K562 (cell line): ENCODE results near the gene RRBP1. TPM values are rescaled to one million over a fixed set of nuclear protein-coding genes. Genes with fewer than 3 reads are reported as not detected.

Experiments used
- CC2D1A ChIP-seq: fragments of 450-650 bp; IDR thresholded peaks from 2 replicates; pipeline ENCODE4 v1.6.1; 2017; ENCODE audit warnings: mild to moderate bottlenecking
- CREM ChIP-seq: IDR thresholded peaks from 2 replicates; pipeline ENCODE4 v1.6.1; 2014; ENCODE audit warnings: antibody characterized with exemption, low read depth
- ESRRB ChIP-seq: fragments of 250-450 bp; sonication (Bioruptor Pico); IDR thresholded peaks from 2 replicates; pipeline ENCODE4 v1.5.0; 2020; ENCODE audit warnings: mild to moderate bottlenecking, moderate library complexity, borderline replicate concordance
- FOXM1 ChIP-seq, 2 experiments: fragments of 450-650 bp in 1 of 2; sonication (generic) in 1 of 2; formaldehyde crosslinking in 1 of 2; IDR thresholded peaks; 2 replicates each; pipeline versions ENCODE4 v1.6.1 to v1.9.0; 2017 to 2022; ENCODE audit warnings: low read depth in 2 of 2, mild to moderate bottlenecking in 2 of 2, missing genetic modification reagents in 1 of 2, moderate library complexity in 1 of 2
- GABPB2 ChIP-seq: fragments of 250-450 bp; sonication (Bioruptor Pico); conservative IDR thresholded peaks from 2 replicates; pipeline ENCODE4 v1.5.1; 2021; ENCODE audit warnings: mild to moderate bottlenecking
- HLTF ChIP-seq: fragments of 450-650 bp; IDR thresholded peaks from 2 replicates; pipeline ENCODE4 v1.6.1; 2016
- IFI16 ChIP-seq: fragments of 250-450 bp; sonication (Bioruptor Pico); IDR thresholded peaks from 2 replicates; pipeline ENCODE4 v2.1.2; 2022; ENCODE audit warnings: mild to moderate bottlenecking, inconsistent platforms
- ILK ChIP-seq: fragments of 450-650 bp; IDR thresholded peaks from 2 replicates; pipeline ENCODE4 v1.6.1; 2016; ENCODE audit warnings: missing genetic modification characterization, low read depth, mild to moderate bottlenecking, missing compliant biosample characterization, moderate library complexity, borderline replicate concordance
- JUND ChIP-seq, 2 experiments: IDR thresholded peaks; 2 replicates in 1 of 2; 3 replicates in 1 of 2; pipeline ENCODE4 v1.6.1; 2011; ENCODE audit warnings: borderline replicate concordance in 2 of 2, low read depth in 2 of 2, low read length in 2 of 2, improper control_type of control experiment in 1 of 2, missing biosample characterization in 1 of 2, missing genetic modification characterization in 1 of 2, missing genetic modification reagents in 1 of 2
- MTA2 ChIP-seq: fragments of 450-650 bp; IDR thresholded peaks from 2 replicates; pipeline ENCODE4 v1.6.1; 2016; ENCODE audit warnings: low read depth
- PHF21A ChIP-seq: fragments of 450-650 bp; IDR thresholded peaks from 2 replicates; pipeline ENCODE4 v1.6.1; 2017; ENCODE audit warnings: low read depth, borderline replicate concordance
- POU5F1 ChIP-seq: fragments of 150-350 bp; IDR thresholded peaks from 2 replicates; pipeline ENCODE4 v1.6.1; 2014; ENCODE audit warnings: borderline replicate concordance, low read length, low read depth, mild to moderate bottlenecking; ENCODE audit not compliant: partially characterized antibody
- PYGO2 ChIP-seq: fragments of 450-650 bp; IDR thresholded peaks from 2 replicates; pipeline ENCODE4 v1.6.1; 2016; ENCODE audit warnings: mild to moderate bottlenecking, missing genetic modification characterization, moderate library complexity, missing compliant biosample characterization
- RBM14 ChIP-seq: fragments of 200-400 bp; formaldehyde crosslinking; IDR thresholded peaks from 2 replicates; pipeline ENCODE4 v1.6.1; 2018; ENCODE audit warnings: low read depth, mild to moderate bottlenecking, low read length, moderate library complexity, borderline replicate concordance; ENCODE audit not compliant: insufficient read depth
- TCF15 ChIP-seq: fragments of 250-450 bp; sonication (Bioruptor Pico); IDR thresholded peaks from 2 replicates; pipeline ENCODE4 v1.8.0; 2022; ENCODE audit warnings: moderate library complexity, mild to moderate bottlenecking, inconsistent platforms
- ZBTB17 ChIP-seq: fragments of 450-650 bp; formaldehyde crosslinking; IDR thresholded peaks from 2 replicates; pipeline ENCODE4 v1.4.0; 2020; ENCODE audit warnings: mild to moderate bottlenecking
- ZNF133 ChIP-seq: fragments of 250-450 bp; sonication (Bioruptor Pico); IDR thresholded peaks from 2 replicates; pipeline ENCODE4 v1.4.0; 2020; ENCODE audit warnings: mild to moderate bottlenecking
- ZNF175 ChIP-seq: fragments of 200-800 bp; sonication (Bioruptor generic); IDR thresholded peaks from 2 replicates; pipeline ENCODE4 v1.6.1; 2016; ENCODE audit warnings: low read depth, mild to moderate bottlenecking, missing genetic modification characterization, missing compliant biosample characterization
- ZNF316 ChIP-seq: fragments of 450-650 bp; IDR thresholded peaks from 2 replicates; pipeline ENCODE4 v1.6.1; 2016
- polyA plus RNA-seq, 8 experiments: library from polyadenylated mRNA; depleted of rRNA in 4 of 8; stranded (reverse) in 5 of 8; unstranded in 3 of 8; fragments of >200 nt; fragmentation: Nextera tagmentation in 2 of 8; fragmentation: Illumina TruSeq in 1 of 8; extraction: Ambion mirVana in 2 of 8; extraction: Trizol in 1 of 8; gene quantifications; 2 replicates each; pipeline versions ENCODE4 v1.2.1 to v1.2.3, GENCODE V29; 2011 to 2014; ENCODE audit warnings: inconsistent platforms in 1 of 8, missing spikeins in 1 of 8
- total RNA-seq, 7 experiments: library from RNA; depleted of rRNA in 6 of 7; stranded (reverse); fragments of >200 nt in 6 of 7; fragmentation: Illumina TruSeq in 2 of 7; extraction: Trizol in 2 of 7; gene quantifications; 2 replicates each; pipeline versions ENCODE4 v1.2.1 to v1.2.3, GENCODE V29; 2011 to 2021; ENCODE audit warnings: low replicate concordance in 1 of 7
- TF ChIP-seq, protein P1 (sequence below): fragments of 450-650 bp; formaldehyde crosslinking; IDR thresholded peaks from 2 replicates; pipeline ENCODE4 v1.4.0; 2020; ENCODE audit warnings: mild to moderate bottlenecking, moderate library complexity
- TF ChIP-seq, protein P2 (sequence below): fragments of 450-650 bp; IDR thresholded peaks from 2 replicates; pipeline ENCODE4 v1.6.1; 2016; ENCODE audit warnings: low read depth, mild to moderate bottlenecking, moderate library complexity
- TF ChIP-seq, protein P3 (sequence below): IDR thresholded peaks from 2 replicates; pipeline ENCODE4 v1.6.1; 2012; ENCODE audit warnings: low read depth, low read length, improper control_type of control experiment, borderline replicate concordance

RRBP1 gene
- total and polyA plus RNA-seq, 9 of the 15 experiments (the other 6 are each of a cell fraction or from before 2014, with no cell fraction given): 0.84 to 32.0 (median 17.6) TPM

DNA sequence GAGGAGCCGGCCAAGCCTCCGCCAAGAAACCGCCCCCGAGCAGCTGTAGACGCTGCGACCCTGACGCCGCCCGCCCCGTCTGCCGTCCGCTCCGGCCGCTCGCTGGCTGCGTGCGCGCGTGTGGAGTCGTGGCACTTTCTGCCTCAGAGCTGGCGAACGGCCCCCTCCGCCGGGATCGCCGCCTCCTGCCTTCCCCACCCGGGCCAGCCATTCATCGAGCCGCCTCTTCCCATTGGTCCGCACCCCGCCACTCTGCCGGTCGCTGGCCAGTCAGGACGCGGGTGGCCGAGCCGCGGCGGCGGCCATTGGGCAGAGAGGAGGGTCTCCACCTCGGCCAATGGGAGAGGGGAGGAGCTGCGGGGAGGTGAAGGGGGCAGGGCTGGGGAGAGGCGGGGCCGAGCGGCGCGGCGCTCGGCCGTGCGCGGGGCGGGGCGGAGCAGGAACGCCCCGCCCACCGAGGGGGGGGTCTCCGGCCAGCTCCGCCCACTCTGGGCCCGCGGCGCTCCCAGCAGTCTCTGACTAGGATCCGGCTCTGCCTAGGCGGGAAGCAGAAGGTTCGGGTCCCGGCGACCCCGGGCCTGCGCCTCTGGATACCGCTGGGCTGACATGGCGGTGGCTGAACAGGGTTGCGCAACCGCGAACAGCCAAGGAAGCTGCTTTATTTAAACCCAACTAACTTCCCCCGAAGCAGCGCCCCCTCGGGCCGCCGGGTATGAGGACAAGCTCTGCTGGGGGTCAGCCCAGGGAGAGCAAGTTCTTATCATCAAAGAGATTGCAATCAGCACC, at the start of gene RRBP1 (continued):
- TF ChIP-seq, protein P1, sequence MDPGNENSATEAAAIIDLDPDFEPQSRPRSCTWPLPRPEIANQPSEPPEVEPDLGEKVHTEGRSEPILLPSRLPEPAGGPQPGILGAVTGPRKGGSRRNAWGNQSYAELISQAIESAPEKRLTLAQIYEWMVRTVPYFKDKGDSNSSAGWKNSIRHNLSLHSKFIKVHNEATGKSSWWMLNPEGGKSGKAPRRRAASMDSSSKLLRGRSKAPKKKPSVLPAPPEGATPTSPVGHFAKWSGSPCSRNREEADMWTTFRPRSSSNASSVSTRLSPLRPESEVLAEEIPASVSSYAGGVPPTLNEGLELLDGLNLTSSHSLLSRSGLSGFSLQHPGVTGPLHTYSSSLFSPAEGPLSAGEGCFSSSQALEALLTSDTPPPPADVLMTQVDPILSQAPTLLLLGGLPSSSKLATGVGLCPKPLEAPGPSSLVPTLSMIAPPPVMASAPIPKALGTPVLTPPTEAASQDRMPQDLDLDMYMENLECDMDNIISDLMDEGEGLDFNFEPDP: no peak
- no peak for TF ChIP-seq MTA2
- TF ChIP-seq IFI16 (CRISPR knock-in tag): no peak
- TF ChIP-seq CREM: peak; percentile 49
- TF ChIP-seq ZNF175: no peak
- TF ChIP-seq HLTF: no peak
- TF ChIP-seq ESRRB (CRISPR knock-in tag): no peak
- TF ChIP-seq RBM14: no peak
- TF ChIP-seq ILK (tag): no peak
- no peak for TF ChIP-seq ZBTB17 (CRISPR knock-in tag)
- TF ChIP-seq ZNF316: no peak
- TF ChIP-seq, protein P2, sequence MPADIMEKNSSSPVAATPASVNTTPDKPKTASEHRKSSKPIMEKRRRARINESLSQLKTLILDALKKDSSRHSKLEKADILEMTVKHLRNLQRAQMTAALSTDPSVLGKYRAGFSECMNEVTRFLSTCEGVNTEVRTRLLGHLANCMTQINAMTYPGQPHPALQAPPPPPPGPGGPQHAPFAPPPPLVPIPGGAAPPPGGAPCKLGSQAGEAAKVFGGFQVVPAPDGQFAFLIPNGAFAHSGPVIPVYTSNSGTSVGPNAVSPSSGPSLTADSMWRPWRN: no peak
- TF ChIP-seq, protein P3, sequence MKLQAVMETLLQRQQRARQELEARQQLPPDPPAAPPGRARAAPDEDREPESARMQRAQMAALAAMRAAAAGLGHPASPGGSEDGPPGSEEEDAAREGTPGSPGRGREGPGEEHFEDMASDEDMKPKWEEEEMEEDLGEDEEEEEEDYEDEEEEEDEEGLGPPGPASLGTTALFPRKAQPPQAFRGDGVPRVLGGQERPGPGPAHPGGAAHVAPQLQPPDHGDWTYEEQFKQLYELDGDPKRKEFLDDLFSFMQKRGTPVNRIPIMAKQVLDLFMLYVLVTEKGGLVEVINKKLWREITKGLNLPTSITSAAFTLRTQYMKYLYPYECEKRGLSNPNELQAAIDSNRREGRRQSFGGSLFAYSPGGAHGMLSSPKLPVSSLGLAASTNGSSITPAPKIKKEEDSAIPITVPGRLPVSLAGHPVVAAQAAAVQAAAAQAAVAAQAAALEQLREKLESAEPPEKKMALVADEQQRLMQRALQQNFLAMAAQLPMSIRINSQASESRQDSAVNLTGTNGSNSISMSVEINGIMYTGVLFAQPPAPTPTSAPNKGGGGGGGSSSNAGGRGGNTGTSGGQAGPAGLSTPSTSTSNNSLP: no peak
- no peak for TF ChIP-seq ZNF133 (CRISPR knock-in tag)
- no peak for TF ChIP-seq TCF15
- TF ChIP-seq PYGO2 (tag): no peak
- TF ChIP-seq POU5F1: no peak
- no peak for TF ChIP-seq GABPB2 (CRISPR knock-in tag)
- TF ChIP-seq CC2D1A: no peak
- TF ChIP-seq JUND (IDR thresholded peaks at IDR 0.05; ENCODE audit: borderline replicate concordance, low read depth, low read length): 0 out of 2 replicates have a peak, but pooled peaks have one; percentile 1
- TF ChIP-seq JUND (tag; IDR thresholded peaks at IDR 0.05; ENCODE audit: borderline replicate concordance, low read depth, low read length): no peak
- TF ChIP-seq PHF21A: no peak
- peak; percentile 69 for TF ChIP-seq FOXM1 (IDR thresholded peaks at IDR 0.05; ENCODE audit: low read depth)
- TF ChIP-seq FOXM1 (CRISPR knock-in tag; IDR thresholded peaks at IDR 0.05; ENCODE audit: low read depth): no peak
